ENCODE measurements around the gene LARP4B.

The LARP4B gene

GRCh38 chr10:794382-794956 is 137.0 kb downstream of the LARP4B start:
- Histone ChIP-seq H3K27ac (ENCODE audit: insufficient read depth, low read length, poor library complexity, severe bottlenecking) (no peak overlapping the region), H3K27me3 (replicated peaks; ENCODE audit: control insufficient read depth, insufficient read depth, low read length, poor library complexity, severe bottlenecking) (no peaks in the 10 kb centered on the region), H3K9me3 (ENCODE audit: control insufficient read depth, low read length) (peaks cover 9% of the 10 kb centered on the region), H3K4me3 (ENCODE audit: insufficient read depth, low read depth, low read length, poor library complexity, severe bottlenecking) (no peak overlapping the region), H3K36me3 (ENCODE audit: control insufficient read depth, insufficient read depth, low read length) (no peaks in the 10 kb centered on the region), H3K4me1 (ENCODE audit: control insufficient read depth, insufficient read depth, low read length, poor library complexity, severe bottlenecking) (no peaks in the 10 kb centered on the region)
- DNase-seq = no peak

- no peaks in the 10 kb centered on the region for H3K36me3 ChIP-seq (ENCODE audit: control insufficient read depth, insufficient read depth, low read length)
- H3K4me1 ChIP-seq (ENCODE audit: control insufficient read depth, insufficient read depth, low read length, poor library complexity, severe bottlenecking) = no peaks in the 10 kb centered on the region
- H3K27ac ChIP-seq (ENCODE audit: insufficient read depth, low read length, poor library complexity, severe bottlenecking) = no peak overlapping the region
- no peaks in the 10 kb centered on the region for H3K27me3 ChIP-seq (replicated peaks; ENCODE audit: control insufficient read depth, insufficient read depth, low read length, poor library complexity, severe bottlenecking)
- H3K9me3 ChIP-seq (ENCODE audit: control insufficient read depth, low read length) = peaks cover 9% of the 10 kb centered on the region
- H3K4me3 ChIP-seq (ENCODE audit: insufficient read depth, low read depth, low read length, poor library complexity, severe bottlenecking) = no peak overlapping the region
- DNase-seq = no peak
These were observed 138.8 kb downstream of the LARP4B start for GRCh38 chr10:792792-793100.

GRCh38 chr10:792083-792791 is 139.3 kb downstream of the LARP4B start:
- H3K27me3 ChIP-seq (replicated peaks; ENCODE audit: control insufficient read depth, insufficient read depth, low read length, poor library complexity, severe bottlenecking) = no peaks in the 10 kb centered on the region
- no peaks in the 10 kb centered on the region for H3K4me1 ChIP-seq (ENCODE audit: control insufficient read depth, insufficient read depth, low read length, poor library complexity, severe bottlenecking)
- no peak overlapping the region for H3K27ac ChIP-seq (ENCODE audit: insufficient read depth, low read length, poor library complexity, severe bottlenecking)
- H3K4me3 ChIP-seq (ENCODE audit: insufficient read depth, low read depth, low read length, poor library complexity, severe bottlenecking) = no peak overlapping the region
- no peak for DNase-seq
- H3K36me3 ChIP-seq (ENCODE audit: control insufficient read depth, insufficient read depth, low read length) = no peaks in the 10 kb centered on the region
- peaks cover 4% of the 10 kb centered on the region for H3K9me3 ChIP-seq (ENCODE audit: control insufficient read depth, low read length)

GRCh38 chr10:791639-792038 is 139.9 kb downstream of the LARP4B start:
- no peak overlapping the region for H3K4me3 ChIP-seq (ENCODE audit: insufficient read depth, low read depth, low read length, poor library complexity, severe bottlenecking)
- H3K36me3 ChIP-seq (ENCODE audit: control insufficient read depth, insufficient read depth, low read length) = no peaks in the 10 kb centered on the region
- H3K27me3 ChIP-seq (replicated peaks; ENCODE audit: control insufficient read depth, insufficient read depth, low read length, poor library complexity, severe bottlenecking) = no peaks in the 10 kb centered on the region
- H3K4me1 ChIP-seq (ENCODE audit: control insufficient read depth, insufficient read depth, low read length, poor library complexity, severe bottlenecking) = no peaks in the 10 kb centered on the region
- no peak overlapping the region for H3K27ac ChIP-seq (ENCODE audit: insufficient read depth, low read length, poor library complexity, severe bottlenecking)
- DNase-seq = no peak
- H3K9me3 ChIP-seq (ENCODE audit: control insufficient read depth, low read length) = no peaks in the 10 kb centered on the region

- Histone ChIP-seq H3K4me3 (ENCODE audit: insufficient read depth, low read depth, low read length, poor library complexity, severe bottlenecking) (no peak overlapping the region), H3K36me3 (ENCODE audit: control insufficient read depth, insufficient read depth, low read length) (no peaks in the 10 kb centered on the region), H3K27me3 (replicated peaks; ENCODE audit: control insufficient read depth, insufficient read depth, low read length, poor library complexity, severe bottlenecking) (no peaks in the 10 kb centered on the region), H3K4me1 (ENCODE audit: control insufficient read depth, insufficient read depth, low read length, poor library complexity, severe bottlenecking) (no peaks in the 10 kb centered on the region), H3K27ac (ENCODE audit: insufficient read depth, low read length, poor library complexity, severe bottlenecking) (no peak overlapping the region), H3K9me3 (ENCODE audit: control insufficient read depth, low read length) (no peaks in the 10 kb centered on the region)
- no peak for DNase-seq
These were observed 140.5 kb downstream of the LARP4B start for GRCh38 chr10:790821-791551.

GRCh38 chr10:789831-790701 is 141.4 kb downstream of the LARP4B start:
- Histone ChIP-seq H3K4me1 (ENCODE audit: control insufficient read depth, insufficient read depth, low read length, poor library complexity, severe bottlenecking) (no peaks in the 10 kb centered on the region), H3K9me3 (ENCODE audit: control insufficient read depth, low read length) (no peaks in the 10 kb centered on the region), H3K4me3 (ENCODE audit: insufficient read depth, low read depth, low read length, poor library complexity, severe bottlenecking) (no peak overlapping the region), H3K27ac (ENCODE audit: insufficient read depth, low read length, poor library complexity, severe bottlenecking) (no peak overlapping the region), H3K36me3 (ENCODE audit: control insufficient read depth, insufficient read depth, low read length) (no peaks in the 10 kb centered on the region), H3K27me3 (replicated peaks; ENCODE audit: control insufficient read depth, insufficient read depth, low read length, poor library complexity, severe bottlenecking) (no peaks in the 10 kb centered on the region)
- DNase-seq = no peak

- Histone ChIP-seq H3K4me3 (ENCODE audit: insufficient read depth, low read depth, low read length, poor library complexity, severe bottlenecking) (peak overlapping the region; percentile 12), H3K27ac (ENCODE audit: insufficient read depth, low read length, poor library complexity, severe bottlenecking) (no peak overlapping the region), H3K4me1 (ENCODE audit: control insufficient read depth, insufficient read depth, low read length, poor library complexity, severe bottlenecking) (no peaks in the 10 kb centered on the region), H3K27me3 (replicated peaks; ENCODE audit: control insufficient read depth, insufficient read depth, low read length, poor library complexity, severe bottlenecking) (no peaks in the 10 kb centered on the region), H3K36me3 (ENCODE audit: control insufficient read depth, insufficient read depth, low read length) (no peaks in the 10 kb centered on the region), H3K9me3 (ENCODE audit: control insufficient read depth, low read length) (no peaks in the 10 kb centered on the region)
- no peak for DNase-seq
These were observed 142.4 kb downstream of the LARP4B start for GRCh38 chr10:788796-789748.

- DNase-seq = no peak
- Histone ChIP-seq H3K27ac (ENCODE audit: insufficient read depth, low read length, poor library complexity, severe bottlenecking) (no peak overlapping the region), H3K4me1 (ENCODE audit: control insufficient read depth, insufficient read depth, low read length, poor library complexity, severe bottlenecking) (no peaks in the 10 kb centered on the region), H3K36me3 (ENCODE audit: control insufficient read depth, insufficient read depth, low read length) (no peaks in the 10 kb centered on the region), H3K4me3 (ENCODE audit: insufficient read depth, low read depth, low read length, poor library complexity, severe bottlenecking) (no peak overlapping the region), H3K9me3 (ENCODE audit: control insufficient read depth, low read length) (no peaks in the 10 kb centered on the region), H3K27me3 (replicated peaks; ENCODE audit: control insufficient read depth, insufficient read depth, low read length, poor library complexity, severe bottlenecking) (no peaks in the 10 kb centered on the region)
These were observed 143.4 kb downstream of the LARP4B start for GRCh38 chr10:787933-788651.
